Measurements from ENCODE around the gene GVQW3. TPM values are rescaled to one million over a fixed set of nuclear protein-coding genes. Genes with fewer than 3 reads are reported as not detected.
"Not testable (repeated sequence)": the region's sequence is repeated elsewhere in the genome, so short reads cannot be mapped to it uniquely, and the experiment has no call there.

The GVQW3 gene
- total RNA-seq, 1 donor from 2014 or later, result 5.7 TPM

- Histone ChIP-seq H3K36me3 (ENCODE audit: control insufficient read depth in 3 of 3, insufficient read depth in 3 of 3, low read length in 3 of 3) (no peaks in the 10 kb centered on the region), H3K4me1 (ENCODE audit: control insufficient read depth in 3 of 3, insufficient read depth in 3 of 3, low read length in 3 of 3) (no peaks in the 10 kb centered on the region), H3K27me3 (ENCODE audit: control insufficient read depth in 3 of 3, insufficient read depth in 3 of 3, low read length in 3 of 3) (no peaks in the 10 kb centered on the region), H3K9me3 (ENCODE audit: control insufficient read depth in 3 of 3, low read length in 3 of 3) (no peaks in the 10 kb centered on the region), H3K9ac (ENCODE audit: low read depth in 1 of 3, low read length in 3 of 3) (no peak overlapping the region), H3K27ac (ENCODE audit: low read depth, low read length) (no peak overlapping the region), H3K4me3 (ENCODE audit: low read length in 3 of 3) (no peak overlapping the region)
These were observed 19.8 kb downstream of the GVQW3 start for GRCh38 chr11:76400967-76401366.

- not testable (repeated sequence) for H3K9me3 ChIP-seq (ENCODE audit: control insufficient read depth in 3 of 3, low read length in 3 of 3); H3K4me1 ChIP-seq (ENCODE audit: control insufficient read depth in 3 of 3, insufficient read depth in 3 of 3, low read length in 3 of 3); H3K4me3 ChIP-seq (ENCODE audit: low read length in 3 of 3); H3K27me3 ChIP-seq (ENCODE audit: control insufficient read depth in 3 of 3, insufficient read depth in 3 of 3, low read length in 3 of 3); H3K36me3 ChIP-seq (ENCODE audit: control insufficient read depth in 3 of 3, insufficient read depth in 3 of 3, low read length in 3 of 3); H3K9ac ChIP-seq (ENCODE audit: low read depth in 1 of 3, low read length in 3 of 3); H3K27ac ChIP-seq (ENCODE audit: low read depth, low read length)
These were observed 20.4 kb downstream of the GVQW3 start for GRCh38 chr11:76401484-76401883.

DNA sequence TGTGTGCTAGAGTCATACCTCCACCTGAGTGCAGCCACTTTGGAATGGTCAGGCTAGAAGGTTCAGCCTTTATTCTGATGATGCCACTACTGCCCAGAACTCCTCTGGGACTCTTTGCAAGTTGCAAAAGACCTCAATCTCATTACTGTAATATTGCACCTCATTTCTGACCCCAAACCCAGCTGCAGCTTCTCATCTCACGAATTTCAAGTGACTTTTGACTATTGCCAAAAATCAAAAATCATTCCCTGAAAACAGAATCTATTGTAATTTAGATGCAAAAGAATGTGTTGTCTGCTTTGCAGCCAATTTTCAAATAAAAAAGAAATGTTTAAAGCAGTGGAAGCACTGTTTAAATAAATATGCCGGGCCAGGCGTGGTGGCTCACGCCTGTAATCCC lies 25.2 kb downstream of the GVQW3 start:
- Histone ChIP-seq H3K9me3 (ENCODE audit: control insufficient read depth in 3 of 3, low read length in 3 of 3) (no peaks in the 10 kb centered on the region), H3K36me3 (ENCODE audit: control insufficient read depth in 3 of 3, insufficient read depth in 3 of 3, low read length in 3 of 3) (no peaks in the 10 kb centered on the region), H3K27ac (ENCODE audit: low read depth, low read length) (no peak overlapping the region), H3K4me3 (ENCODE audit: low read length in 3 of 3) (no peak overlapping the region), H3K9ac (ENCODE audit: low read depth in 1 of 3, low read length in 3 of 3) (no peak overlapping the region), H3K4me1 (ENCODE audit: control insufficient read depth in 3 of 3, insufficient read depth in 3 of 3, low read length in 3 of 3) (no peaks in the 10 kb centered on the region), H3K27me3 (ENCODE audit: control insufficient read depth in 3 of 3, insufficient read depth in 3 of 3, low read length in 3 of 3) (no peaks in the 10 kb centered on the region)

DNA sequence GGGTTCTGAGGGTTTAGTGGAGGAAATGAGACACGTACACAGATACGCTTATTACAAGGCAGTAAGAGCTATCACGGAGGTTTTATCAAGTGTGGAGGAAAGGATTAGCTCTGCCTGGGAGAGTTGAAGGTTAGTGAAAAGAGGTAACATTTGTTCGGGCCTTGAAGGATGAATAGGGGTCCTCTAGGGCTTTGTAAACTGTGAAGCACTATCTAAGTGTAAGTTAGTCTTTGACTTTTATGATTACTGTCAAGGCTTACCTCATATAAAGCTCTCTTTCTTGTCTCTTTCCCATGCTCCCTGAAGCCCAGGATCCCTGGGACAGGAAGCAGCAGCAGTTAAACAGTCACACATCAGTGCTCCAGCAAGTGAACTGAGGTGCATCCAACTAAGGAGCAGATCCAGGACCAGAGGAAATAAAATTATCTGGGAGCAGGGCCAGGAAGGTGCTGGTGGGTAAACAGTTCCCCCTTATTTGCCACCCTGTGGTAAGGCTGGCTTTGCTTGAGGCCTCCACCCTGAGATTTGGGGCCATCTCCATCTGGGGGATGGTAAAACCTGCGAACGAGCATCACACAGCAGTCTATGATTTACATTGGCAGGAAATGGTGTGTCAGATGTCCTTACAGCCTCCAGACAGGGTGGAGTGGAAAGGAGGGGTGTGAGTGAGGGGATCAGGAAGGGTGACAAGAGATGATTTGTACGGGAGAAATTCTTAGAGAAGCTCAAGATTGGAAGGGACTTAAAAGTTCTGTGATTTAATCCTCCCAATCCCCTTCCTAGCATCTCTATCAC lies 27.2 kb downstream of the GVQW3 start:
- H3K27ac ChIP-seq (ENCODE audit: low read depth, low read length), result no peak overlapping the region
- H3K9me3 ChIP-seq (ENCODE audit: control insufficient read depth in 3 of 3, low read length in 3 of 3), result no peaks in the 10 kb centered on the region
- H3K36me3 ChIP-seq (ENCODE audit: control insufficient read depth in 3 of 3, insufficient read depth in 3 of 3, low read length in 3 of 3), result no peaks in the 10 kb centered on the region
- no peaks in the 10 kb centered on the region for H3K27me3 ChIP-seq (ENCODE audit: control insufficient read depth in 3 of 3, insufficient read depth in 3 of 3, low read length in 3 of 3)
- no peak overlapping the region for H3K4me3 ChIP-seq (ENCODE audit: low read length in 3 of 3)
- H3K4me1 ChIP-seq (ENCODE audit: control insufficient read depth in 3 of 3, insufficient read depth in 3 of 3, low read length in 3 of 3), result peaks cover 0 to 2% (median 2%) of the 10 kb centered on the region in 3 donors
- H3K9ac ChIP-seq (ENCODE audit: low read depth in 1 of 3, low read length in 3 of 3), result no peak overlapping the region

GRCh38 chr11:76410851-76411357 lies 29.8 kb downstream of the GVQW3 start:
- no peak overlapping the region for H3K27ac ChIP-seq (ENCODE audit: low read depth, low read length)

DNA sequence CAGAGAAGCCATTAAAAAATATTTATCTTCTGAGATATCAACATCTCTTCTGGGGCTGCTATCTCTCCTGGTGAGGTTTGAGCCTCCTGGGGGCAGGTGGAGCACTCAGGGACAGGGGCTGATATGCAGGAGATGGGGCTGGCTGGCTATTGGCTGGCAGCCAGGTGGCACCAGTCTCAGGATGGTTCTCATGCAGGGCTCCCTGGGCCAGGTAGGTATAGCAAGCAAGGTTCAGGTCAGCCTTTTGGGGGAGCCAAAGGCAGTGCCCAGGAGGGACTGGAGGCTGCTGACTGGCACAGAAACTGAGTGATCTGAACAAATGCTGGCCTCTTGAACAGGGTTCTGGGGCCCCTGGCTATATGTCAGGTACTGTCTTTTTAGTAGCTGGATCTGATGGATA lies 34.0 kb downstream of the GVQW3 start:
- H3K9me3 ChIP-seq (ENCODE audit: control insufficient read depth in 3 of 3, low read length in 3 of 3), result no peaks in the 10 kb centered on the region
- no peak overlapping the region for H3K9ac ChIP-seq (ENCODE audit: low read depth in 1 of 3, low read length in 3 of 3)
- H3K4me3 ChIP-seq (ENCODE audit: low read length in 3 of 3), result no peak overlapping the region
- no peak overlapping the region for H3K27ac ChIP-seq (ENCODE audit: low read depth, low read length)
- H3K4me1 ChIP-seq (ENCODE audit: control insufficient read depth in 3 of 3, insufficient read depth in 3 of 3, low read length in 3 of 3), result peaks cover 2 to 4% (median 2%) of the 10 kb centered on the region in 3 donors
- no peaks in the 10 kb centered on the region for H3K36me3 ChIP-seq (ENCODE audit: control insufficient read depth in 3 of 3, insufficient read depth in 3 of 3, low read length in 3 of 3)
- H3K27me3 ChIP-seq (ENCODE audit: control insufficient read depth in 3 of 3, insufficient read depth in 3 of 3, low read length in 3 of 3), result peaks cover 0 to 2% (median 0%) of the 10 kb centered on the region in 3 donors

More at GRCh38 chr11:76410851-76411357, 29.8 kb downstream of the GVQW3 start:
- no peaks in the 10 kb centered on the region for H3K36me3 ChIP-seq (ENCODE audit: control insufficient read depth in 3 of 3, insufficient read depth in 3 of 3, low read length in 3 of 3)
- H3K9me3 ChIP-seq (ENCODE audit: control insufficient read depth in 3 of 3, low read length in 3 of 3), result no peaks in the 10 kb centered on the region
- peaks cover under 1 to 2% (median 2%) of the 10 kb centered on the region in 3 donors for H3K4me1 ChIP-seq (ENCODE audit: control insufficient read depth in 3 of 3, insufficient read depth in 3 of 3, low read length in 3 of 3)
- H3K4me3 ChIP-seq (ENCODE audit: low read length in 3 of 3), result peak overlapping the region in 1 of 3 donors; percentile 22
- H3K9ac ChIP-seq (ENCODE audit: low read depth in 1 of 3, low read length in 3 of 3), result no peak overlapping the region
- peaks cover 0 to 2% (median 0%) of the 10 kb centered on the region in 3 donors for H3K27me3 ChIP-seq (ENCODE audit: control insufficient read depth in 3 of 3, insufficient read depth in 3 of 3, low read length in 3 of 3)

DNA sequence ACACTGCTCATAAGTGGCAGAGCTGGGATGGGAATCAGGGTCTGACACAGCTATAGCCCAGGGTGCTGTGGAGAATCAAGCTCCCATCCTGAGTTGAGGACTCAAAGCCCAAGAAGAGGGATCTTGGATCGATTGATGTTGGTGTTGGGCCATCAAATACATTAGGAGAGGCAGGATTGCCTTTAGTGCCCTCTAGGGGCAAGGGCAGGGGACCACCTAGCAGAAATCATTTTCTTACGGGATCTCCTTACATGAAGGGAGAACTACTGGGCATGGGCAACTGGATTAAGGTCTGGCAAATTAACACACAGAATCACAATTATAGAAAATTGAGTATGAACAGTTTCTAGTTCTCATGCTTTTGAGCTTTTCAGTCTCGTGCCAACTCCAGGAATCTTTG lies 38.8 kb downstream of the GVQW3 start:
- Histone ChIP-seq H3K9ac (ENCODE audit: low read depth in 1 of 3, low read length in 3 of 3) (no peak overlapping the region), H3K27ac (ENCODE audit: low read depth, low read length) (no peak overlapping the region), H3K36me3 (ENCODE audit: control insufficient read depth in 3 of 3, insufficient read depth in 3 of 3, low read length in 3 of 3) (no peaks in the 10 kb centered on the region), H3K27me3 (ENCODE audit: control insufficient read depth in 3 of 3, insufficient read depth in 3 of 3, low read length in 3 of 3) (peaks cover 0 to 2% (median 0%) of the 10 kb centered on the region in 3 donors), H3K4me3 (ENCODE audit: low read length in 3 of 3) (no peak overlapping the region), H3K4me1 (ENCODE audit: control insufficient read depth in 3 of 3, insufficient read depth in 3 of 3, low read length in 3 of 3) (peaks cover 0 to 4% (median 0%) of the 10 kb centered on the region in 3 donors), H3K9me3 (ENCODE audit: control insufficient read depth in 3 of 3, low read length in 3 of 3) (no peaks in the 10 kb centered on the region)

DNA sequence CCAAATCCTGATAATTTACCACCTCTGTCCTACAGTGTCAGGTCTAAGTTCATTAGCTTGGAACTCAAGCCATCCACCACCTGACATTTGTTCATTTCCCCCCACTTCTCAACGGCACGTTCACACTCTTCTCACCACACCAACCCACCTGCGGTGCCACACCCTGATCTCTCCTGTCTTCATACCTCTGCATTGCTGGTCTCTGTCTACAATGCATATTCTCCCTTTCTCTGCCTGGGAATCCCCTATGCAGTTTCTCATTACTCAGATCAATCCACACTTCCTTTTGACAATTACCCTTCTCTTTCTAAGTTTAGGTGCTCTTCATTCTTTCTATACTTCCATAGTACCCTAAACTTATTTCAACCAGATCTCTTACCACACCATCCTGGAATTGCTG lies 43.3 kb downstream of the GVQW3 start:
- Histone ChIP-seq H3K4me3 (ENCODE audit: low read length in 3 of 3) (no peak overlapping the region), H3K27ac (ENCODE audit: low read depth, low read length) (no peak overlapping the region), H3K9me3 (ENCODE audit: control insufficient read depth in 3 of 3, low read length in 3 of 3) (no peaks in the 10 kb centered on the region), H3K27me3 (ENCODE audit: control insufficient read depth in 3 of 3, insufficient read depth in 3 of 3, low read length in 3 of 3) (no peaks in the 10 kb centered on the region), H3K4me1 (ENCODE audit: control insufficient read depth in 3 of 3, insufficient read depth in 3 of 3, low read length in 3 of 3) (no peaks in the 10 kb centered on the region), H3K36me3 (ENCODE audit: control insufficient read depth in 3 of 3, insufficient read depth in 3 of 3, low read length in 3 of 3) (no peaks in the 10 kb centered on the region), H3K9ac (ENCODE audit: low read depth in 1 of 3, low read length in 3 of 3) (no peak overlapping the region)

GRCh38 chr11:76424891-76425290 lies 43.8 kb downstream of the GVQW3 start:
- Histone ChIP-seq H3K9ac (ENCODE audit: low read depth in 1 of 3, low read length in 3 of 3) (no peak overlapping the region), H3K4me3 (ENCODE audit: low read length in 3 of 3) (no peak overlapping the region), H3K36me3 (ENCODE audit: control insufficient read depth in 3 of 3, insufficient read depth in 3 of 3, low read length in 3 of 3) (no peaks in the 10 kb centered on the region), H3K4me1 (ENCODE audit: control insufficient read depth in 3 of 3, insufficient read depth in 3 of 3, low read length in 3 of 3) (no peaks in the 10 kb centered on the region), H3K27ac (ENCODE audit: low read depth, low read length) (no peak overlapping the region), H3K9me3 (ENCODE audit: control insufficient read depth in 3 of 3, low read length in 3 of 3) (no peaks in the 10 kb centered on the region), H3K27me3 (ENCODE audit: control insufficient read depth in 3 of 3, insufficient read depth in 3 of 3, low read length in 3 of 3) (no peaks in the 10 kb centered on the region)

DNA sequence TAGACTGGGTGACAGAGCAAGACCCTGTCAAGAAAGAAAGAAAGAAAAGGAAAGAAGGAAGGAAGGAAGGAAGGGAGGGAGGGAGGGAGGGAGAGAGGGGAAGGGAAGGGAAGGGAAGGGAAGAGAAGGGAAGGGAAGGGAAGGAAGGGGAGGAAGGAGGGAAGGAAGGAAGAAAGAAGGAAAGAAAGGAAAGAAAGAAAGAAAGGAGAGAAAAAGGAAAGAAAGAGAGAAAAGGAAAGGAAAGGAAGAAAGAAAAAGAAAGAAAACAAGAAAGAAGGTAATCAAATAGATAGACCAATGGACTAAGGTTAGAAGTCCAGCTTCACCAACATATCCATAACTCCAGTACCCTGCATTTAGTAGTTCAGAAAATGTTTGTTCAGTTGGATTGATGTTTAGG lies 45.5 kb downstream of the GVQW3 start:
- Histone ChIP-seq H3K9ac (ENCODE audit: low read depth in 1 of 3, low read length in 3 of 3) (no peak overlapping the region), H3K36me3 (ENCODE audit: control insufficient read depth in 3 of 3, insufficient read depth in 3 of 3, low read length in 3 of 3) (no peaks in the 10 kb centered on the region), H3K4me1 (ENCODE audit: control insufficient read depth in 3 of 3, insufficient read depth in 3 of 3, low read length in 3 of 3) (no peaks in the 10 kb centered on the region), H3K27ac (ENCODE audit: low read depth, low read length) (no peak overlapping the region), H3K27me3 (ENCODE audit: control insufficient read depth in 3 of 3, insufficient read depth in 3 of 3, low read length in 3 of 3) (no peaks in the 10 kb centered on the region), H3K9me3 (ENCODE audit: control insufficient read depth in 3 of 3, low read length in 3 of 3) (no peaks in the 10 kb centered on the region), H3K4me3 (ENCODE audit: low read length in 3 of 3) (no peak overlapping the region)

Data from skeletal muscle tissue (tissue), 4 donors.